Fibroblast of mammary gland (primary cell): ENCODE measurements around the gene PRDM16.

ENCODE experiments used
- DNase-seq: peaks from one replicate; pipeline ENCODE4 v3.0.0-alpha.2; 2010; ENCODE audit warnings: low read depth
- H3K4me3 ChIP-seq: 2 replicates; pipeline ENCODE4 v1.5.1; 2011; ENCODE audit warnings: low read depth, mild to moderate bottlenecking, low read length, moderate library complexity; ENCODE audit not compliant: control insufficient read depth
- CTCF ChIP-seq: conservative IDR thresholded peaks from 2 replicates; pipeline ENCODE4 v1.5.1; 2011; ENCODE audit warnings: low read depth, low read length, inconsistent platforms; ENCODE audit not compliant: control insufficient read depth, insufficient read depth

Gene PRDM16

GRCh38 chr1:3463408-3463863 lies 394.4 kb downstream of the PRDM16 start:
- no peak for TF ChIP-seq CTCF
- H3K4me3 ChIP-seq: no peak overlapping the region
- DNase-seq: no peak

GRCh38 chr1:3463891-3464648 lies 395.1 kb downstream of the PRDM16 start:
- DNase-seq: no peak
- no peak overlapping the region for H3K4me3 ChIP-seq
- TF ChIP-seq CTCF: no peak

GRCh38 chr1:3464649-3465025 lies 395.6 kb downstream of the PRDM16 start:
- no peak for TF ChIP-seq CTCF
- no peak overlapping the region for H3K4me3 ChIP-seq
- no peak for DNase-seq

- no peak overlapping the region for H3K4me3 ChIP-seq
- no peak for DNase-seq
- no peak for TF ChIP-seq CTCF
These were observed 396.3 kb downstream of the PRDM16 start for GRCh38 chr1:3465091-3465934.

GRCh38 chr1:3465935-3466321 lies 396.9 kb downstream of the PRDM16 start:
- no peak for DNase-seq
- no peak for TF ChIP-seq CTCF

GRCh38 chr1:3466366-3467075 lies 397.5 kb downstream of the PRDM16 start:
- TF ChIP-seq CTCF: no peak
- no peak overlapping the region for H3K4me3 ChIP-seq
- no peak for DNase-seq

More at GRCh38 chr1:3465935-3466321, 396.9 kb downstream of the PRDM16 start:
- no peak overlapping the region for H3K4me3 ChIP-seq
